Measurements from ENCODE around the gene UBE2N. TPM values are rescaled to one million over a fixed set of nuclear protein-coding genes. Genes with fewer than 3 reads are reported as not detected.
A peak's percentile ranks its signal among the peaks of the same experiment; 100 is the strongest.

UBE2N gene
- total RNA-seq, 2 experiments from 2014 or later: 157 to 189 TPM

DNA sequence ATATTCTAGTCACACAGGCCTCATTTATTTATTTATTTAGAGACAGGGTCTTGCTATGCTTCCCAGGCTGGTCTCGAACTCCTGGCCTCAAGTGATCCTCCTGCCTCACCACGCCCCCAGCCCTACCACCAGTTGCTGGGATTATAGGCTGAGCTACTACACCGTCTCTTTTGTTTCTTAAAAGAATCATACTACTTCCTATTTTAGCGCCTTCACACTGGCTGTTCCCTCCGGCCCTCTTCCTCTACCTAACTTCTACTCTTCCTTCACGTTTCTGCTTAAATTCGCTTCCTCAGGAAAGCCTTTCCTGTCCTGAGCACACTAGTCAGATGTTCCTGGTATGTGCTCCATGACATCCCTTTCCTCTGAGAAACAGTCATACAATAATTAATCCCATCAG, 19.2 kb upstream of the UBE2N start:
- ChIA-PET CTCF (interaction anchor here (0.6 to 1.1 kb wide), 3 partner anchors 16 to 641 kb away, joined by 3 to 4 read pairs (median 3); no protein-coding TSS in a partner anchor), POLR2A (no interaction called here)
- Mint-ChIP-seq H3K27ac (no peak overlapping the region), H3K4me1 (peaks cover 2% of the 10 kb centered on the region), H3K36me3 (ENCODE audit: low read depth) (no peaks in the 10 kb centered on the region), H3K4me3 (no peak overlapping the region), H3K9me3 (no peaks in the 10 kb centered on the region), H3K27me3 (peaks cover 2% of the 10 kb centered on the region)
- DNase-seq: no peak

DNA sequence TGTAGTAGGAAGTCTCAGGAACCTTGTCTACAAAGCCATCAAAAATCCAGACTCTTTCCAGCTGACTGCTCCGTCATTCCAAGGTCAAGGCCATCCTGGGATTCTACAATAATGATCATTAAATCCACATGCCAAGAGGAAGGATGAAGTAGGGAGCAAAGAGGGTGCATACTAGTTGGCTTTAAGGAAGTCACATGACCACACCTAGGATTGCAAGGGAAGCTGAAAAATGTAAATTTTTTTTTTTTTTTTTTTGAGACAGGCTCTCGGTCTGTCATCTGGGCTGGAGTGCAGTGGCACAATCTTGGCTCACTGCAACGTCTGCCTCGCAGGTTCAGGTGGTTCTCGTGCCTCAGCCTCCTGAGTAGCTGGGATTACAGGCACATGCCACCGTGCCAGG, 18.3 kb upstream of the UBE2N start:
- no peak overlapping the region for H3K27ac Mint-ChIP-seq
- no peaks in the 10 kb centered on the region for H3K9me3 Mint-ChIP-seq
- CTCF ChIA-PET: interaction anchor here (0.6 to 0.9 kb wide), 3 partner anchors 10 to 390 kb away, joined by 3 to 4 read pairs (median 3); no protein-coding TSS in a partner anchor
- H3K4me1 Mint-ChIP-seq: peaks cover 2% of the 10 kb centered on the region
- H3K27me3 Mint-ChIP-seq: peaks cover 4% of the 10 kb centered on the region
- no peak overlapping the region for H3K4me3 Mint-ChIP-seq
- DNase-seq: no peak
- H3K36me3 Mint-ChIP-seq (ENCODE audit: low read depth): no peaks in the 10 kb centered on the region
- POLR2A ChIA-PET: no interaction called here

DNA sequence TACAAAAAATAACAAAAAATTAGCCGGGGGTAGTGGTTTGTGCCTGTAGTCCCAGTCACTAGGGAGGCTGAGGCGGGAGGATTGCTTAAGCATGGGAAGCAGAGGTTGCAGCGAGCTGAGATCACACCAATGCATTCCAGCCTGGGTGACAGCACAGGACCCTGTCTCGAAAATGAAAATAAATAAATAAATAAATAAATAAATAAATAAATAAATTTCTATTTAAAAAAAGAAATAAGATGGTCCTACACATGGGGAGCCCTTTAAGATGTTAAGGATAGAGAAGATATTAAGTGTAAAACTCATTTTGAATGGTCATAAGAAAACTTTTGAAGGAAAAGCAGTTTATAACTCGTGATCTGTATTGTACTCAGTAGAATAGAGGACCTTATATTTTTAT, 17.4 kb upstream of the UBE2N start:
- Mint-ChIP-seq H3K27ac (no peak overlapping the region), H3K9me3 (no peaks in the 10 kb centered on the region), H3K27me3 (peaks cover 5% of the 10 kb centered on the region), H3K36me3 (ENCODE audit: low read depth) (no peaks in the 10 kb centered on the region), H3K4me1 (peaks cover 2% of the 10 kb centered on the region), H3K4me3 (no peak overlapping the region)
- DNase-seq: no peak
- CTCF ChIA-PET: interaction anchor here (0.9 kb wide), 1 partner anchor 72 kb away, joined by 3 read pairs; no protein-coding TSS in a partner anchor
- POLR2A ChIA-PET: no interaction called here

DNA sequence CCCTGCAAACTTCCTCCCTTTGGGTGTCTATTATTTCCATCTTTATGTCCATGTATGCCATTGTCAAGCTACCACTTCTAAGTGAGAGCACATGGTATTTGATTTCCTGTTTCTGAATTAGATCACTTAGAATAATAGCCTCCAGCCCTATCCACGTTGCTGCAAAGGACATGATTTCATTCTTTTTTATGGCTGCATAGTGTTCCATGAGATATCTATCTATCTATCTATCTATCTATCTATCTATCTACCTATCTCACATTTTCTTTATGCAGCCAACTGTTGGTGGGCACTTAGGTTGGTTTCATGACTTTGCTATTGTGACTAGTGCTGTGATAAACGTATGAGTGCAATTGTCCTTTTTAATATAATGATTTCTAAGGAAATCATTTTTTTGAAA, 14.3 kb upstream of the UBE2N start:
- ChIA-PET POLR2A (no interaction called here), CTCF (no interaction called here)
- DNase-seq: no peak
- Mint-ChIP-seq H3K4me1 (peaks cover 2% of the 10 kb centered on the region), H3K4me3 (no peak overlapping the region), H3K27me3 (peaks cover 5% of the 10 kb centered on the region), H3K36me3 (ENCODE audit: low read depth) (no peaks in the 10 kb centered on the region), H3K9me3 (no peaks in the 10 kb centered on the region), H3K27ac (no peak overlapping the region)

DNA sequence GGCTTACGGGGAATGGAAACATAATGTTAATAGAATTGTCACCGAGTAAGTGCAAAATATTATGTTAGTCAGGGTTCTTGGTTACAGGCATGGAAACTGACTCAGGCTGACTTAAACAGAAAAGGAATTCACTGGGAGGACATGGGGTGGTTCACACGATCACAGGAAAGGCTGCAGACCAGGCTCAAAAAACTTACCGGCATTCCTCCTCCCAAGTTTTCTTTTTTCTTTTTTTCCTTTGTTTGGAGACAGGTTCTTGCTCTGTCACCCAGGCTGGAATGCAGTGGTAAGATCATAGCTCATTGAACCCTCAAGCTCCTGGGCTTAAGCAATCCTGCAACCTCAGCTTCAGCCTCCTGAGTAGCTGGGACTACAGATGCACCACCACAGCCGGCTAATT, 11.9 kb upstream of the UBE2N start:
- Mint-ChIP-seq H3K27ac (no peak overlapping the region), H3K27me3 (peaks cover 5% of the 10 kb centered on the region), H3K9me3 (peaks cover 1% of the 10 kb centered on the region), H3K4me1 (peaks cover 9% of the 10 kb centered on the region), H3K4me3 (no peak overlapping the region), H3K36me3 (ENCODE audit: low read depth) (no peaks in the 10 kb centered on the region)
- POLR2A ChIA-PET: no interaction called here
- DNase-seq: no peak
- CTCF ChIA-PET: no interaction called here

DNA sequence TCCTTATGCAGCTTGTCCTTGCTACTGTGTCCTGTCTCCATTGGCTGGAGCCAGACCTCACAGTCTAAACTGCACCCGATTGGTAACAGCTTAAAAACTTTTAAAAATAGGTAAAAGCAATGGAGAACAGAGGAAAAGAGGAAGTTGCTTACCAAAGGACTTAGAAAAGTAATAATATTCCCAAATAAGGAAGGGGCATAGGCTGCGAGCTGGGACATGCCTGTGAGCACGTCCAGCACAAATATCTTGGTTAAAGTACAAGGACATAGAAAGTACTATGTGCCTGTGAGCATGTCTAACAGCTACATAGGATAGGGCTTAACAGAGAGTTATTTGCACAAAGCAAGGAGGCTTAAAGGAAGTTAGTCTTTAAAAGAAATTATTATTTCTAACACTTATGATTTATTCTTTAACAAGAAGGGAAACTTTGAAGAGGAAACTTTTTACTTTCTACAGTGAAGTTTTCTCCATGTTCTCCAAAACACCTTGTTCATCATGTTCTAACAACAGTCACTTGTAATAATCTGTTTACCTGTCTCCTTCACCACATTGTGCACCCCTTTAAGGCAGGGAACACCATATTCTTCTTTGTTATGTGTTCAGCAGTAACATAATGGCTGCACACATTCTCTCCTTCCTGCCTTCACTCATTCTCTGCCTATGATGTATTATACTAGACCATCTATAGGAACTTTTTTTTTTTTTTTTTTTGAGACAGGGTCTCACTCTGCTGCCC, 9.8 kb upstream of the UBE2N start:
- H3K27ac Mint-ChIP-seq: no peak overlapping the region
- no peak for DNase-seq
- H3K4me3 Mint-ChIP-seq: no peak overlapping the region
- peaks cover 3% of the 10 kb centered on the region for H3K27me3 Mint-ChIP-seq
- ChIA-PET POLR2A (no interaction called here), CTCF (interaction anchor here (0.6 to 0.7 kb wide), 2 partner anchors 309 to 656 kb away, joined by 3 read pairs; no protein-coding TSS in a partner anchor)
- peaks cover 23% of the 10 kb centered on the region for H3K4me1 Mint-ChIP-seq
- H3K36me3 Mint-ChIP-seq (ENCODE audit: low read depth): no peaks in the 10 kb centered on the region
- peaks cover 1% of the 10 kb centered on the region for H3K9me3 Mint-ChIP-seq

DNA sequence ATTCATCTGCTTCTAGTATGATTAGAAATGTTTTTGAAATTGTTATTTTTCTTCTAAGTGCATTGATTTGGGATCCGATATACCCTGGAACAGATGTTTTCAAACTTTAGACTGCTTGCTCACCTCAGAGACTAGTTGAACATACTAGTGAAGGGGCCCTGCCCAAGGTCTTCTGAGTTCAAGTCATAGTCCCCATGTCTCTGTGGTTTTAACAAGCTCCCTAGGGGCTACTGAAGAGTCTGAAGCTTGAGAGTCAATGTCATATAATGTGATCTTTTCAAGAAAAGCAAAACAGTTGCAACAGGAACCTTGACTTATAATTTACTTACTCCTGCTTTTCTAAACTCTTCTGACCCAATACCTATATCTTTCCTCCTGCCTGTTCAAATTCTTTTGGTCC, 7.5 kb upstream of the UBE2N start:
- DNase-seq: no peak
- no peaks in the 10 kb centered on the region for H3K27me3 Mint-ChIP-seq
- H3K4me1 Mint-ChIP-seq: peaks cover 23% of the 10 kb centered on the region
- ChIA-PET POLR2A (no interaction called here), CTCF (interaction anchor here (0.6 kb wide), 1 partner anchor 540 kb away, joined by 3 read pairs; no protein-coding TSS in a partner anchor)
- peak overlapping the region; percentile 77 for H3K27ac Mint-ChIP-seq
- no peaks in the 10 kb centered on the region for H3K36me3 Mint-ChIP-seq (ENCODE audit: low read depth)
- H3K4me3 Mint-ChIP-seq: no peak overlapping the region
- H3K9me3 Mint-ChIP-seq: peaks cover 1% of the 10 kb centered on the region

DNA sequence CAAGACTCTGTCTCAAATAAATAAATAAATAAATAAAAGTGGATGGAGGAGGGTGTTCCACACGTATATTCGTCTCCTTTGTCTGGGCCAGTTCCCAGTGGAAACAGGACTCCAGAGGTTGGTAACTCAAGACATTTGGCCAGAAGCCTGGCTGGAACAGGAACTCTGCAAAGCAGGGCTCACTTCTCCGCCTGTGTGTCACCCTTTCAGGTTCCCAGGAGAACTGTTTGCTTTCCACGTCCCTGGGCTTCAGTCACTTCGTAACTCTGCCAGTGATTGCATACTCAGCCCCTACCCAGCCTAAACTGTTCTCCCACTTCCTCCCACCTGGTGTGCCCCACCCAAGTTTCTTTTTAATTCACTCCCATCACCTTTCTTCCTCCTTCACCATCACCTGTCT, 7.0 kb upstream of the UBE2N start:
- Mint-ChIP-seq H3K4me3 (no peak overlapping the region), H3K27ac (peak overlapping the region; percentile 77), H3K4me1 (peaks cover 23% of the 10 kb centered on the region), H3K27me3 (no peaks in the 10 kb centered on the region), H3K36me3 (ENCODE audit: low read depth) (no peaks in the 10 kb centered on the region), H3K9me3 (peaks cover 1% of the 10 kb centered on the region)
- no peak for DNase-seq
- ChIA-PET CTCF (no interaction called here), POLR2A (no interaction called here)

DNA sequence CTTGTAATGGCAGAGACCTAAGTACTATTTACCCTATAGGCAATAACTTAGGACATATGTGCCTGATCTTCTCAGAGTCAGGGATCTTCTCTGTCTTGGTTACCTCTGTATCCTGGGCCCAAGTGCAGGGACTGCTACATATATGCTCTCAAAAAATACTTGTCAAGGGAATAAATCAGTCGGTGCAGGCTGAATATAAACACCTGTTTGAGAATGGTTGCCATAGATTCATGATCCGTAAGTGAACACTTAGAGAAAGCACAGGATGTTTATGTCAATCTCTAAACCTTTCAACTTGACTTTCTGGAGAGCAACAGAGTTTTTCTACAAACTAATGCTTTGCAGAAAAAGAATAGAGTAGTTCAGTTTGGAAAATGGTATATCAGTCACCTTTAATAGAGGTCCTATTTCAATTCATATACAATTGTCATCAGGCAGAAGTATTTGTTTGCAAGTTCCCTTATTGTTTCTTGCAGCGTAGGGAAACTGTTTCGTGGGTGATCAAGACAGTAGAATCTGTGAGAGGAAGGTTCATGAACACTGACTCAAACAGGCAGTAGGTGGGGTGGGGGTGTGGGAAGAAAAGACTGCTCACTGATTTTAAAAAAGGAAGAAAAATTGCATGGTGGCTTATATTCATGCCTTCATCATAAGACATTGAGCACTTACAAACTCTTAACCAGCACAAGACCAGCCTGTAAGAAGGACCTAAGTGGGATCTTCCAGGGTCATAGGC, 6.0 kb upstream of the UBE2N start:
- POLR2A ChIA-PET: no interaction called here
- DNase-seq: peak; percentile 42

DNA sequence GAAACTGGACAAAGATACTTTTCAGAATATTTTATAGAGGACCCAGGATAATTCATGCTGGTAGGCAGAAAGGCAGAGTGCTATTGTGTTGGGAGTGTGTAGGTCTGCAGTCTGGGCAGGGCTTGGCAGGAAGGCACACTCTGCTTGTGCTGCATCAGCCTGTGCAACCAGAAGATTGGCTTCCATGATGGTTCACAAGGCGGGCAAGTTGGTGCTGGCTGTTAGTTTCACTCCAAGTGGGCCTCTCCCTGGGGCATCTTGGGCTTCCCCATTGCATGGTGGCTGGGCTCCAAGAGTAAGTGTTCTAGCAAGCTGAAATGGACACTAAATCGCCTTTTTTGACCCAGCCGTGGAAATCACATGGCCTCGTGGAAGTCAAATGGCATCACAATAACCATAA, 1.8 kb upstream of the UBE2N start:
- H3K4me1 Mint-ChIP-seq: peaks cover 48% of the 10 kb centered on the region
- H3K27ac Mint-ChIP-seq: no peak overlapping the region
- H3K27me3 Mint-ChIP-seq: no peaks in the 10 kb centered on the region
- ChIA-PET POLR2A (no interaction called here), CTCF (interaction anchor here (1.7 kb wide), 1 partner anchor 22 kb away, joined by 3 read pairs; no protein-coding TSS in a partner anchor)
- no peak for DNase-seq
- no peak overlapping the region for H3K4me3 Mint-ChIP-seq
- peaks cover 2% of the 10 kb centered on the region for H3K36me3 Mint-ChIP-seq (ENCODE audit: low read depth)
- no peaks in the 10 kb centered on the region for H3K9me3 Mint-ChIP-seq

More for the DNA sequence above, 6.0 kb upstream of the UBE2N start:
- H3K9me3 Mint-ChIP-seq: peaks cover 1% of the 10 kb centered on the region
- CTCF ChIA-PET: no interaction called here
- H3K36me3 Mint-ChIP-seq (ENCODE audit: low read depth): no peaks in the 10 kb centered on the region
- peaks cover 31% of the 10 kb centered on the region for H3K4me1 Mint-ChIP-seq
- H3K27me3 Mint-ChIP-seq: no peaks in the 10 kb centered on the region
- H3K27ac Mint-ChIP-seq: peak overlapping the region; percentile 71
- no peak overlapping the region for H3K4me3 Mint-ChIP-seq

DNA sequence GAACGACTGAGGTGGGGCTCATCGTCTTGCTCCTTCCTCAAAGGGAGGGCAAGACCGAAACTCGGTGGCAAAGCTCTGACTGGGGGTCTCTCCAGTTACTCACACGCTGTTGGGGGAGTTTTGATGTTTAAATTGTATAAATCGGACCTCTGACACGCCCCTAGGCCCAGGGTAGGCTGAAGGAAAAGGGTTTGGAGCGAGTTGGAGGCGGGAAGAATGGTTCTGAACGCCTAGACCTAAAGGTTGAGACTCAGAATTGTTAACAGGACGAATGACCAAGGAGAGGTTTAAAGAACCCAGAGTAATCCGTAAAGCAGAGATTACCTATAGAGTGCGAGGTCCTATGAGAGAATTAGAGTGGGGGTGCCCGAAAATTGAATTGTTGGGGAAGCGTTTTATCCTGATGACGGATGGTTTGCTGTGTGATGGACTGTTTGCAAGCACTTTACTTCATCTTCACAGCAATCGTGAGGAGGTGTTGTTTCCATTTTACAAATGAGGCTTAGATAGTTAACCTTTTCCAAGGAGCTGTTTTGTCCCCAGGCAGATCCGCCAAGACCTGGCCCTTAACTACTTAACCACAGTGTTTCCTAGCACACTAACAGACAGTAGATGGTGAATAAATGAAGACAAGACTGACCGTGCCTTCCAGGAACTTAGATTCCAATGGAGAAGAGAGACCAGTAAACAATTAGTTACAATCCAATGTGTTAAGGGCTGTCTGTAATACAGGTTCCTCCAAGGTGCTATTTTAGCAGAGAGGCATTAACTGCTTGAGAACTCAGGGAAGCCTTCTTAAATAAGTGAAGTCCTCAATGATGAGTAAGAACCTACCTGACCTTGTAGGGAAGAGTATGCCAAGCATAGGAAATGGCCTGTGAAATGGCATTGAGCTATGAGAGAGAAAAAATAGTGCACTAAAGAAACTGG, 929 bp upstream of the UBE2N start:
- no peaks in the 10 kb centered on the region for H3K27me3 Mint-ChIP-seq
- POLR2A ChIA-PET: no interaction called here
- H3K4me1 Mint-ChIP-seq: peaks cover 50% of the 10 kb centered on the region
- DNase-seq: no peak
- H3K4me3 Mint-ChIP-seq: peak overlapping the region; percentile 89
- peak overlapping the region; percentile 98 for H3K27ac Mint-ChIP-seq
- peaks cover 2% of the 10 kb centered on the region for H3K36me3 Mint-ChIP-seq (ENCODE audit: low read depth)
- no peaks in the 10 kb centered on the region for H3K9me3 Mint-ChIP-seq
- CTCF ChIA-PET: interaction anchor here (0.5 to 1.7 kb wide), 2 partner anchors 22 to 110 kb away, joined by 3 read pairs; no protein-coding TSS in a partner anchor

DNA sequence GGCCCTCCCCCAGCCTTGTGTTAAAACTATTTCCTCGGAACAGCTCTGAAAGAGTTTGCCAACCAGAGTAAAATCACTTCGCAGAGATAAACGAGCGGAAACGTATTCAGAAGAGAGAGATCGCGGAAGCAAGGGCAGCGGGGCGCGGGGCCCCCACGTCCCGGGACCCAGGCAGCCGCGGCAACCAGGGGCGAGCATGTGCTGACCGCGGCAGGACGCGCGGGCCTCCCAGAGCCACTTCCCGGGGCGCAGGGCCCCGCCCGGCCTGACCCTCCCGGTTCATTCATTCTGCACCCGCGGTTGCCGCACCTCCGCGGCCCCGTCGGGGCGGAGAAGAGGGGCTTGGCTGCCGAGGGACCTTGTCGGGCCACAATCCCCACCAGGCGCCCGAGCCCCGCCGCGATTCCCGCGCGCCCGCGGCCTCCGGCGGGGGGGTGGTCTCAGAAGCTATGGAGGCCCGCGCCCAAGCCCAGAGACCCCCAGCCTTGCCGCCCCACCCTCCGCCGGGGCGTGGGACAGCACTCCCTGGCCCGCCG, 598 bp downstream of the UBE2N start:
- no peaks in the 10 kb centered on the region for H3K9me3 Mint-ChIP-seq
- peak overlapping the region; percentile 86 for H3K4me3 Mint-ChIP-seq
- ChIA-PET CTCF (no interaction called here), POLR2A (no interaction called here)
- peak; percentile 51 for DNase-seq
- H3K4me1 Mint-ChIP-seq: peaks cover 57% of the 10 kb centered on the region
- no peaks in the 10 kb centered on the region for H3K27me3 Mint-ChIP-seq
- peak overlapping the region; percentile 93 for H3K27ac Mint-ChIP-seq
- peaks cover 7% of the 10 kb centered on the region for H3K36me3 Mint-ChIP-seq (ENCODE audit: low read depth)

Data from activated CD4-positive, alpha-beta T cell treated with anti-CD3 and anti-CD28 coated beads, Interleukin-2, amount 10 ng/mL, durations not matched to agents 7 days and 5 days (primary cell).